Measurements from ENCODE around the gene ENTPD1. TPM values are rescaled to one million over a fixed set of nuclear protein-coding genes. Genes with fewer than 3 reads are reported as not detected.

The ENTPD1 gene
- total and polyA plus RNA-seq, 9 of the 15 experiments (the other 6 are each of a cell fraction or from before 2014, with no cell fraction given), result 0.07 to 1.5 (median 0.37) TPM

DNA sequence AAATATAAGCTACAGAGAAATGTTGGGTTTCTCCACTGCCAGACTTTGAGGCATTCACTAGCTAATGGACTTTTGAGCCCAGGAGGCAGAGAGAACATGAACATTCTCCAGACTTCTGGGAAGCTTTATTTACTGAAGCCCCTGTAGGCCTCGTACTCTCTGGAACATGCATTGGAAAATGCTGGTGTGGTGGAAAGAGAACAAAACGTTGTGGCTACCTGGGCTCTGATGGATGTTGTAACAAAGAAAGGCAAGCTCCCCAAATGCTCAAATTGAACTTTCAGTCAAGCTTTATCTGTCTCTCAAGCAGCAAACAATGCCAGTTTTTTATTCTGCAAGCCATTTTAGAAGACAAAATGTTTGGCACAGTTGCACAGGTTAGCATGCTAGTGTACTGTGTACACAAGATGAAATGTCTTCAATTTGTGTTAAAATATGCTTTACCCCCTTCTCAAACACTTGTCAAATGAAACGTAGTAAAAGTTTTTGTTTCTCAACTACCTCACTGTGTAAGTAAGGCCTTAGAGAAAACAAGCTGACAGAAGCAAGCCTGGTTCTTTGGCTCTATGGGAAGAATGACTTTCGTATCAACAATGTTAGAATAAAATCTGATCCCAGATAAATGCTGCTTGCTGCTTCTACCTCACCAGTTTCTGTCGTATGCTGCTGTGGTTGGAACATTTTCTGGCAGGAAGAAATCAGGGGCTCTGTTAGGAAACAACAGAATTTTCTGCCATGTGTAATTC, 80.8 kb downstream of the ENTPD1 start:
- WGBS (ENCODE audit: insufficient coverage, low coverage, missing lambda C conversion rate), result 0% methylated on average over 5 of the region's 5 CpGs
- Histone ChIP-seq H3K4me1 (replicated peaks in 1 of 2; ENCODE audit: control insufficient read depth in 2 of 2, insufficient read depth in 2 of 2, low read length in 2 of 2) (no peaks in the 10 kb centered on the region), H3K9ac (ENCODE audit: insufficient read depth in 1 of 2, low read depth in 2 of 2, low read length in 2 of 2) (no peak overlapping the region), H3K9me1 (ENCODE audit: control insufficient read depth, insufficient read depth, low read length) (no peaks in the 10 kb centered on the region), H3K4me3 (no peak overlapping the region), H3K27me3 (ENCODE audit: control insufficient read depth in 2 of 2, insufficient read depth in 2 of 2, low read length in 2 of 2) (no peaks in the 10 kb centered on the region), H3K27ac (ENCODE audit: extremely low read depth, low read depth, low read length) (no peak overlapping the region), H4K20me1 (replicated peaks; ENCODE audit: control insufficient read depth, insufficient read depth, low read length) (no peaks in the 10 kb centered on the region), H3K4me2 (ENCODE audit: insufficient read depth, low read length) (no peak overlapping the region), H2AFZ (ENCODE audit: low read depth, low read length) (no peak overlapping the region), H3K36me3 (ENCODE audit: control insufficient read depth, insufficient read depth, low read length) (no peaks in the 10 kb centered on the region), H3K9me3 (replicated peaks; ENCODE audit: control insufficient read depth, insufficient read depth, low read depth, low read length) (no peaks in the 10 kb centered on the region), H3K79me2 (ENCODE audit: control insufficient read depth, insufficient read depth, low read length) (no peaks in the 10 kb centered on the region)
- in situ Hi-C loops (cut with MboI) (loop anchor here (25.0 kb wide), 1 partner anchor 449 kb away; no protein-coding TSS in a partner anchor), intact Hi-C loops (cut with micrococcal nuclease) (no loop called here)
- BruUV-seq (replicated peaks), result no TSS peak
- POLR2A ChIA-PET, result no interaction called here
- no peak for FAIRE-seq
- ATAC-seq, result no peak
- CTCF ChIA-PET (ENCODE audit: low intra/inter-chr PET ratio), result no interaction called here
- DNase-seq (ENCODE audit: extremely low read depth in 1 of 4, low spot score in 3 of 4), result no peak
- TF ChIP-seq ZNF830 (CRISPR knock-in tag; IDR thresholded peaks at IDR 0.05) (no peak), BCOR (IDR thresholded peaks at IDR 0.05) (no peak), NR2F6 (CRISPR knock-in tag; IDR thresholded peaks at IDR 0.05) (no peak), NCOR1 (IDR thresholded peaks at IDR 0.05) (no peak), NCOA4 (IDR thresholded peaks at IDR 0.05; ENCODE audit: partially characterized antibody) (no peak), SP1 (CRISPR knock-in tag; IDR thresholded peaks at IDR 0.05) (no peak), CHD4 (IDR thresholded peaks at IDR 0.05; ENCODE audit: insufficient read depth, insufficient replicate concordance, low read depth, low read length, poor library complexity, severe bottlenecking) (no peak), ZNF311 (CRISPR knock-in tag; IDR thresholded peaks at IDR 0.05) (no peak)
- TF ChIP-seq, protein P1, sequence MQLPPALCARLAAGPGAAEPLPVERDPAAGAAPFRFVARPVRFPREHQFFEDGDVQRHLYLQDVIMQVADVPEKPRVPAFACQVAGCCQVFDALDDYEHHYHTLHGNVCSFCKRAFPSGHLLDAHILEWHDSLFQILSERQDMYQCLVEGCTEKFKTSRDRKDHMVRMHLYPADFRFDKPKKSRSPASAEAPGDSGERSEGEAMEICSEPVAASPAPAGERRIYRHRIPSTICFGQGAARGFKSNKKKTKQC (CRISPR knock-in tag; IDR thresholded peaks at IDR 0.05), result no peak
- TF ChIP-seq, protein P2, sequence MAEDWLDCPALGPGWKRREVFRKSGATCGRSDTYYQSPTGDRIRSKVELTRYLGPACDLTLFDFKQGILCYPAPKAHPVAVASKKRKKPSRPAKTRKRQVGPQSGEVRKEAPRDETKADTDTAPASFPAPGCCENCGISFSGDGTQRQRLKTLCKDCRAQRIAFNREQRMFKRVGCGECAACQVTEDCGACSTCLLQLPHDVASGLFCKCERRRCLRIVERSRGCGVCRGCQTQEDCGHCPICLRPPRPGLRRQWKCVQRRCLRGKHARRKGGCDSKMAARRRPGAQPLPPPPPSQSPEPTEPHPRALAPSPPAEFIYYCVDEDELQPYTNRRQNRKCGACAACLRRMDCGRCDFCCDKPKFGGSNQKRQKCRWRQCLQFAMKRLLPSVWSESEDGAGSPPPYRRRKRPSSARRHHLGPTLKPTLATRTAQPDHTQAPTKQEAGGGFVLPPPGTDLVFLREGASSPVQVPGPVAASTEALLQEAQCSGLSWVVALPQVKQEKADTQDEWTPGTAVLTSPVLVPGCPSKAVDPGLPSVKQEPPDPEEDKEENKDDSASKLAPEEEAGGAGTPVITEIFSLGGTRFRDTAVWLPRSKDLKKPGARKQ (CRISPR knock-in tag; IDR thresholded peaks at IDR 0.05), result no peak
- TF ChIP-seq, protein P3, sequence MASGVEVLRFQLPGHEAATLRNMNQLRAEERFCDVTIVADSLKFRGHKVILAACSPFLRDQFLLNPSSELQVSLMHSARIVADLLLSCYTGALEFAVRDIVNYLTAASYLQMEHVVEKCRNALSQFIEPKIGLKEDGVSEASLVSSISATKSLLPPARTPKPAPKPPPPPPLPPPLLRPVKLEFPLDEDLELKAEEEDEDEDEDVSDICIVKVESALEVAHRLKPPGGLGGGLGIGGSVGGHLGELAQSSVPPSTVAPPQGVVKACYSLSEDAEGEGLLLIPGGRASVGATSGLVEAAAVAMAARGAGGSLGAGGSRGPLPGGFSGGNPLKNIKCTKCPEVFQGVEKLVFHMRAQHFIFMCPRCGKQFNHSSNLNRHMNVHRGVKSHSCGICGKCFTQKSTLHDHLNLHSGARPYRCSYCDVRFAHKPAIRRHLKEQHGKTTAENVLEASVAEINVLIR (CRISPR knock-in tag; IDR thresholded peaks at IDR 0.05), result no peak
- TF ChIP-seq, protein P4, sequence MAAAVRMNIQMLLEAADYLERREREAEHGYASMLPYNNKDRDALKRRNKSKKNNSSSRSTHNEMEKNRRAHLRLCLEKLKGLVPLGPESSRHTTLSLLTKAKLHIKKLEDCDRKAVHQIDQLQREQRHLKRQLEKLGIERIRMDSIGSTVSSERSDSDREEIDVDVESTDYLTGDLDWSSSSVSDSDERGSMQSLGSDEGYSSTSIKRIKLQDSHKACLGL (CRISPR knock-in tag; IDR thresholded peaks at IDR 0.05; ENCODE audit: borderline replicate concordance, poor library complexity, severe bottlenecking), result no peak
- TF ChIP-seq, protein P5, sequence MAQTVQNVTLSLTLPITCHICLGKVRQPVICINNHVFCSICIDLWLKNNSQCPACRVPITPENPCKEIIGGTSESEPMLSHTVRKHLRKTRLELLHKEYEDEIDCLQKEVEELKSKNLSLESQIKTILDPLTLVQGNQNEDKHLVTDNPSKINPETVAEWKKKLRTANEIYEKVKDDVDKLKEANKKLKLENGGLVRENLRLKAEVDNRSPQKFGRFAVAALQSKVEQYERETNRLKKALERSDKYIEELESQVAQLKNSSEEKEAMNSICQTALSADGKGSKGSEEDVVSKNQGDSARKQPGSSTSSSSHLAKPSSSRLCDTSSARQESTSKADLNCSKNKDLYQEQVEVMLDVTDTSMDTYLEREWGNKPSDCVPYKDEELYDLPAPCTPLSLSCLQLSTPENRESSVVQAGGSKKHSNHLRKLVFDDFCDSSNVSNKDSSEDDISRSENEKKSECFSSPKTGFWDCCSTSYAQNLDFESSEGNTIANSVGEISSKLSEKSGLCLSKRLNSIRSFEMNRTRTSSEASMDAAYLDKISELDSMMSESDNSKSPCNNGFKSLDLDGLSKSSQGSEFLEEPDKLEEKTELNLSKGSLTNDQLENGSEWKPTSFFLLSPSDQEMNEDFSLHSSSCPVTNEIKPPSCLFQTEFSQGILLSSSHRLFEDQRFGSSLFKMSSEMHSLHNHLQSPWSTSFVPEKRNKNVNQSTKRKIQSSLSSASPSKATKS (CRISPR knock-in tag; IDR thresholded peaks at IDR 0.05), result no peak
- TF ChIP-seq, protein P6, sequence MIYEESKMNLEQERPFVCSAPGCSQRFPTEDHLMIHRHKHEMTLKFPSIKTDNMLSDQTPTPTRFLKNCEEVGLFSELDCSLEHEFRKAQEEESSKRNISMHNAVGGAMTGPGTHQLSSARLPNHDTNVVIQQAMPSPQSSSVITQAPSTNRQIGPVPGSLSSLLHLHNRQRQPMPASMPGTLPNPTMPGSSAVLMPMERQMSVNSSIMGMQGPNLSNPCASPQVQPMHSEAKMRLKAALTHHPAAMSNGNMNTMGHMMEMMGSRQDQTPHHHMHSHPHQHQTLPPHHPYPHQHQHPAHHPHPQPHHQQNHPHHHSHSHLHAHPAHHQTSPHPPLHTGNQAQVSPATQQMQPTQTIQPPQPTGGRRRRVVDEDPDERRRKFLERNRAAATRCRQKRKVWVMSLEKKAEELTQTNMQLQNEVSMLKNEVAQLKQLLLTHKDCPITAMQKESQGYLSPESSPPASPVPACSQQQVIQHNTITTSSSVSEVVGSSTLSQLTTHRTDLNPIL (CRISPR knock-in tag; IDR thresholded peaks at IDR 0.05), result no peak

All from K562 (cell line).